Lung (tissue), 12 donors: ENCODE results near the gene PCSK5. TPM values are rescaled to one million over a fixed set of nuclear protein-coding genes. Genes with fewer than 3 reads are reported as not detected.
A peak's percentile ranks its signal among the peaks of the same experiment; 100 is the strongest.

Source experiments
- ATAC-seq: fragments of 200-7000 bp; cut with Tn5 transposase; one replicate; pipeline ENCODE4 v1.9.1; 2020; ENCODE audit warnings: moderate number of reproducible peaks; ENCODE audit not compliant: insufficient read depth, low FRiP score
- DNase-seq, 3 donors: peaks; one replicate each; pipeline ENCODE4 v3.0.0-alpha.2; 2013 to 2017
- H3K27ac ChIP-seq, 2 donors: one replicate each; pipeline ENCODE4 v1.5.1; 2013; ENCODE audit warnings: mild to moderate bottlenecking in 2 of 2, moderate library complexity in 2 of 2, control low read depth in 1 of 2, inconsistent platforms in 1 of 2, low read depth in 1 of 2, low read length in 1 of 2
- H3K27me3 ChIP-seq, 3 donors: one replicate each; pipeline ENCODE4 v1.5.1; 2013; ENCODE audit warnings: low read length in 2 of 3; ENCODE audit not compliant: control insufficient read depth in 3 of 3, insufficient read depth in 3 of 3
- H3K36me3 ChIP-seq, 4 donors: one replicate each; pipeline ENCODE4 v1.5.1; 2013; ENCODE audit warnings: low read length in 4 of 4, mild to moderate bottlenecking in 1 of 4, moderate library complexity in 1 of 4; ENCODE audit not compliant: control insufficient read depth in 4 of 4, insufficient read depth in 4 of 4
- H3K4me1 ChIP-seq, 5 donors: one replicate each; pipeline ENCODE4 v1.5.1; 2013; ENCODE audit warnings: low read length in 5 of 5, mild to moderate bottlenecking in 2 of 5, moderate library complexity in 1 of 5; ENCODE audit not compliant: control insufficient read depth in 5 of 5, insufficient read depth in 5 of 5
- H3K4me3 ChIP-seq: one replicate; pipeline ENCODE4 v1.5.1; 2013; ENCODE audit warnings: mild to moderate bottlenecking, control low read depth, moderate library complexity
- H3K9ac ChIP-seq, 2 donors: one replicate each; pipeline ENCODE4 v1.5.1; 2013; ENCODE audit warnings: low read length in 2 of 2, control low read depth in 1 of 2; ENCODE audit not compliant: insufficient read depth in 1 of 2
- H3K9me3 ChIP-seq, 4 donors: one replicate each; pipeline ENCODE4 v1.5.1; 2013; ENCODE audit warnings: low read length in 3 of 4, mild to moderate bottlenecking in 1 of 4, moderate library complexity in 1 of 4; ENCODE audit not compliant: control insufficient read depth in 4 of 4, insufficient read depth in 3 of 4
- CTCF ChIP-seq: IDR thresholded peaks from 2 replicates; pipeline ENCODE4 v1.5.1; 2012; ENCODE audit warnings: mild to moderate bottlenecking; ENCODE audit errors: control extremely low read depth, extremely low read depth
- WGBS, 2 donors: extraction: QIAGEN DNeasy Blood & Tissue Kit; methylation state at CpG; one replicate each; pipeline ENCODE4 v1.1.7; 2013; 5-methylcytosine and 5-hydroxymethylcytosine counted together
- polyA plus RNA-seq, 2 donors: library from polyadenylated mRNA; stranded (reverse); fragments of 200-250 nt; gene quantifications; one replicate each; pipeline ENCODE4 v1.2.1, GENCODE V29; 2013
- total RNA-seq, 2 donors: library from RNA; depleted of rRNA in 1 of 2; stranded (reverse); fragments of >200 nt in 1 of 2; gene quantifications; one replicate each; pipeline ENCODE4 v1.2.1, GENCODE V29; 2014 to 2021
- donor health status: control.
- donor health status: control.
- donor health status: Bipolar disorder and iron deficiency.
- donor health status: healthy.
- donor health status: DM: yes; HTN: yes; CAD: no.

PCSK5 gene
- total and polyA plus RNA-seq, 4 donors, result 1.9 to 28.2 (median 13.6) TPM

GRCh38 chr9:76181020-76181641 is 290.7 kb downstream of the PCSK5 start:
- Histone ChIP-seq H3K9me3 (no peaks in the 10 kb centered on the region), H3K36me3 (peaks cover 0 to 3% (median 2%) of the 10 kb centered on the region in 4 donors), H3K4me3 (no peak overlapping the region), H3K9ac (no peak overlapping the region), H3K27me3 (no peaks in the 10 kb centered on the region), H3K4me1 (peaks cover 0 to 11% (median 0%) of the 10 kb centered on the region in 5 donors), H3K27ac (peak overlapping the region in 1 of 2 donors; percentile 86)
- no peak for TF ChIP-seq CTCF
- ATAC-seq (peak; percentile 88), DNase-seq (peak in 1 of 3 donors; percentile 15)
- WGBS, 2 donors, result 24 to 53% methylated on average over 5 of the region's 5 CpGs

- Histone ChIP-seq H3K9ac (no peak overlapping the region), H3K4me1 (peaks cover 0 to 11% (median 0%) of the 10 kb centered on the region in 5 donors), H3K27me3 (no peaks in the 10 kb centered on the region), H3K4me3 (no peak overlapping the region), H3K27ac (no peak overlapping the region), H3K36me3 (peaks cover 0 to 3% (median 2%) of the 10 kb centered on the region in 4 donors), H3K9me3 (no peaks in the 10 kb centered on the region)
- 88 to 95% methylated on average over 5 of the region's 5 CpGs for WGBS, 2 donors
- ATAC-seq (no peak), DNase-seq (no peak)
- TF ChIP-seq CTCF, result no peak
Observed at GRCh38 chr9:76181781-76182180, 291.3 kb downstream of the PCSK5 start.

- Histone ChIP-seq H3K4me1 (peaks cover 0 to 6% (median 0%) of the 10 kb centered on the region in 5 donors), H3K27ac (no peak overlapping the region), H3K27me3 (no peaks in the 10 kb centered on the region), H3K36me3 (peaks cover 0 to 7% (median 2%) of the 10 kb centered on the region in 4 donors), H3K4me3 (no peak overlapping the region), H3K9ac (no peak overlapping the region), H3K9me3 (no peaks in the 10 kb centered on the region)
- 94 to 95% methylated on average over 1 of the region's 1 CpG for WGBS, 2 donors
- no peak for TF ChIP-seq CTCF
- no peak for ATAC-seq
- DNase-seq, result no peak
Observed at GRCh38 chr9:76185432-76185831, 295.0 kb downstream of the PCSK5 start.
